CD4-positive, alpha-beta T cell treated with Interferon gamma for 1 hour (primary cell): ENCODE measurements around the gene ECSCR.

ENCODE experiments used
- DNase-seq: peaks from one replicate; pipeline ENCODE4 v3.0.0-alpha.2; 2020

Gene ECSCR

DNA sequence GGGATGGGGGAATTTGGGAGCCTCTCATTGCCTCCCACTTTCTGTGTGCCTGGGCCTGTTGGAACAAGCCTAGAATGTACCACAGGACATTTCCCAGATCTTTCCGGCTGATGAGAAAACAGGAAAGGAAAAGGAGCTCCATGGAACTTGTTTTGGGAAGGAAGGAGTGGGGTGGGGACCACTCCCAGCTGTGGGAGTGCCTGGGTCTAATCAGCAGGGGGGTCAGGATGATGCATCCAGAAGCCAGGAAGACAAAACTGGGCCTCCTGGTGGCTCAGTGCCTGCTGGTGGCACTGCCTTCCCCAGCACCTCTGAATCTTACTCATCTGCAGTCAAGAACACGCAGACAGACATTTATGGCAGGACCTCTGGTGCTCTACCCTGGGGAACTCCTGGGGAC is 11.0 kb upstream of the ECSCR start:
- no peak for DNase-seq

DNA sequence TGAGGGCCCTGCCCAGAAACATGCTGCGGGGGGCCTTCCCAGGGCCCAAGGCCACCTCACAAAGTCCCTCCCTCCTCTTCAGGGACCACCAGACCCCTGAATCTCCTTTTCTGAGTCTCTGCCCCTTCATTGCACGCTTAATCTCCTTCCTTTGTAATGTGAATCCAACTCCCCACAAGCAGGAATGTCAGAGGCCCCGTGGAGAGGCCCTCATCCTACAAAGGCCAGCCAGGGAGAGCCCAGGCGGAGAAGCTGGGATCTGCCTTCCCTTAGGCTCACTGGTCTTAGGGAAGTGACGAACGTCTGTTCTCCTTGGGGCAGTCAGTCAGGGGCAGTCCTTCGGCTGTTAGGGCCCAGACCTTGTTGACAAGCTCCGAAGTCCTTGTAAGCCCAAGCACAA is 10.6 kb upstream of the ECSCR start:
- DNase-seq = no peak

DNA sequence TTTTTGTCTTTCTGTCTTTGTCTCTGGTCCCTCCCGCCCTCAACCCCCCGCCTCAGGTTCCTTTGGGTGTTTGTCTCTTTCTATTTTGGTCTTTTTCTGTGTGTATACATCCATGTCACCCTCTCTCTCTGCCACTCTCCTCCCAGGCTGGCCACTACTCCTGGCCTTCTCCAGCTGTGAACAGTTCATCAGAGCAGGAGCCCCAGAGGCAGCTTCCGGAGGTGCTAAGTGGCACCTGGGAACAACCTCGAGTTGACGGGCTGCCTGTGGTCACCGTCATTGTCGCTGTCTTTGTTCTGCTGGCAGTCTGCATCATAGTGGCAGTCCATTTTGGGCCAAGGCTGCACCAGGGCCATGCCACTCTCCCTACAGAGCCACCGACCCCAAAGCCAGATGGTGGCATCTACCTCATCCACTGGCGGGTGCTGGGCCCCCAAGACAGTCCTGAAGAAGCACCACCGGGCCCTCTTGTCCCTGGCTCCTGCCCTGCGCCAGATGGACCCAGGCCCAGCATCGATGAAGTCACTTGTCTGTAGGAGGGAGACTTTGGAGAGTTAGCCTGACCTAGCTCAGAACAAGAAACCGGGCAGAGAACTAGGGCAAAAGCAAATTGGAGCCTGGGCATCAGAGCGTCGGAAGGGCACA is 10.0 kb upstream of the ECSCR start:
- DNase-seq = no peak

DNA sequence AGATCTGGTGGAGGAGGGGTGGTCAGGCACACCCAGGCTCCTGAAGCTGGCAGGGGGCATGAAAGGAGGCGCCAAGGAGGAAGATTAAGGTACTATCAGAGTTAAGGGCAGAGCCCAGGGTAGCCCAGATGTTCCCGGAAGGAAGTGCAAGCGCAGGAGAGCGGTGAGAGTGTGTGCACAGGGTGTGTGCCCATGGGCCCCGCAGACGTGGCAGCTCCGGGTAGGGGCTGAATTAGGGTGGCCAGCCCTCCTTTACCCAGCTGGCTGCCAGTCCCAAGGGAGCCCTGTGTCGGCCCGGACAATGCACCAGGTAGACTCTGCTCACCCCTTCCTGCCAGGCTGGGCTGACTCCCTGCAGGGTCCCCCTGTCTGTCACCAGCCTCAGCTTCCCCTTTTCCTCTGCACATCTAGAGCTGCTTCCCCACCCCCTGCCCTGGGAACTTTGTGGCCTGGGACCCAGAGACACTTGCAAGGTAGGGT is 8.3 kb upstream of the ECSCR start, which contains the start of gene SMIM33:
TSS of gene SMIM33 (plus strand) at position 184 of the 480 bp plus-strand sequence. CDS start at position 302, 118 bp downstream.
- peak; percentile 23 for DNase-seq

DNA sequence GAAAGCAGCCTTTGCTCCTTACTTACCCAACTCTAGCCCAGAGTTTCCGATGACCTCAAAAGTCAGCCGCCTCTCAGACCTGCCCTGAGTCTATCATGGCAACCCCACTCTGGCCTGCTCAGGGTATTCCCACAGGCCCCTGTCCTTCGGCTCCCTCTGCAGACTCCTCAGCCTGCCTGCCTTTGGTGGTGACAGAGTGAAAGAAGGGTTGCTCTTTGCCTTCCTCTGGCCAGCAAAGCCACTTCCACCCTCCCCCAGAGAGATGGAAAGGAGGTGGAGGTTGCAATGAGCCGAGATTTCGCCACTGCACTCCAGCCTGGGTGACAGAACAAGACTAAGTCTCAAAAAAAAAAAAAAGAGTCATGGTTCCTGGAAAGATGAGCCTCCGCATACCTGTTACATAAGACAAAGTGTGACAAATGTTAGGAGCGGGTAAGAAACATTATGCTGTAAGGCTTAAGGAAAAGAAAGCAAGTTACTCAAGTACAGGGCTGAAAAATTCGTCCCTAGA is 5.9 kb upstream of the ECSCR start:
- peak; percentile 47 for DNase-seq

DNA sequence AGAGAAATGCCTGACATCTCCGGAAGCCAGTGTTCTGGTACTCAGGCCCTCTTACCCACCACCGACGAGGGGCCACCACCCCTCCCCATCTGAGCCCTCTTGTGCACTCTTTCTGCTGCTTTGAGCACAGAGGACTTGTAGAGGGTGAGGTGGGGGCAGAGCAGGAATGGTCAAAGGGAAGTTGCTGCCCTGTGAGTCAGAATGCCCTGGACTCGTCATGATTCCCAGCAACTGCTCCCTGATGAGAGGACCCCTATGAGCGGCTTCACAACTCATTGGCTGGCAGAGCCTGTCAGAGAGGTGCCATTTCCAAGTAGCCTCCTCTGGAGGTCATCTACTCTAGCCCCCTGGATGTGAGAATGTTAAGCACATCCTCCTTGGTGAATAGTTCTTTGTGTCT is 845 bp downstream of the ECSCR start:
- DNase-seq = no peak

DNA sequence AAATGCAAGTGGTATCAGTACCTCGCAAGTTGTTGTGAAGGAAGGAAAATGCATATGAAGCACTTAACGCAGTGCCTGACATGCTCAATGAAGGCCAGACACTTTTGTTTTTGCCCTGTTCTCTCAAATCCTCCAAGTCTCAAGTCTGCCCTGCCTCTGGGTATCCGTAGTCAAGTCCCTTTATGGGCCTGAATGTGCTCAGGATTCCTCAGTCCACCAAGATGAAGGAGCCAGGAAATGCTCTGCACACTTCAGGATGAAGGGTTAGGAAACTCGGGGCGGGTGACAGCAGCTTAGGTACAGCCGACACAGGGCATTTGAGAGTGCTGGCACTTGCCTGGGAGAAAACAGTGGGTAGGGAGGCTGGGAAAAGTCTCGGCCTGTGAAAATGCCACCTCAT is 1.4 kb downstream of the ECSCR start:
- no peak for DNase-seq

DNA sequence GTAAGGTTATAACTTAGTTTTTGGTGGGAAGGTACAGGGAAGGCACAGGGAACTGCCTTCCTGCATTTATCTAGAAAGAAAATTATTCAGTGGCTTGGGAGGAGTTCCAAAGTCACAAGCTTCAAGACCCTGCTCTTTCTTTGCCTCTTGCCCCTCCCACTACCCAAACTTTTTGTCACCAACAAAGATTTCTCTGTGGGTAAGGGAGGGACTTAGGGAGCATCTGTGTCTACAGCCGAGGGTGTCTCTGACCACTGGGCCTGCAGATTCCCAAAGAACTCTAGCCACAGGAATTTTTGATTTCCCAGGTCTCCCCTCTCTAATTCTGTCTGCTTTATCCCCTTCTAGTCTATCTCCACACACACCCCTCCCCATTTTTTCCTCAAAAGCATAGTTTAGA is 2.1 kb downstream of the ECSCR start:
- no peak for DNase-seq

DNA sequence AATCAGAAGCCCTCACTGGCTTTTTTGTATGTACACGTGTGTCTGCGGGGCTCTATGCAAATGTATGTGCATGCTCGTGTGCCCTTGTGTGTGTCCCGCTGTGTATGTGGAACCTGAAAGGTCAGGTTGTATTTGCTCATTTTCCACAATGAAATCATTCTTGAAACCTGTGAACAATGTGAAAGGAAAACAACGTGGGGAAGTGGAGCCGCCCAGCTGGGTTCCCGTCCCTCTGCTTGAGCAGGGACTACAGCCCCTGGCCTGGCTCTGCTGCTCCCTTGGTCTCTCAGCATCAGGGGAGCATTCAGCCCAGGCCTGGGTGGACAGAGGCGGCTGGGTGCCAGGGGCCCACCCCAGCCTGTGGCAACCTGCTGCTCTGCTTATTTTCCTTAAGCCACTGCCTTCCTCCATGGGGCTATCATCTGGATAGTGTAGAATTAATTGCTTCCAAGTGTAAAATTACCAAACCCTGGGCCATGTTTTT is 3.0 kb downstream of the ECSCR start:
- DNase-seq = no peak

DNA sequence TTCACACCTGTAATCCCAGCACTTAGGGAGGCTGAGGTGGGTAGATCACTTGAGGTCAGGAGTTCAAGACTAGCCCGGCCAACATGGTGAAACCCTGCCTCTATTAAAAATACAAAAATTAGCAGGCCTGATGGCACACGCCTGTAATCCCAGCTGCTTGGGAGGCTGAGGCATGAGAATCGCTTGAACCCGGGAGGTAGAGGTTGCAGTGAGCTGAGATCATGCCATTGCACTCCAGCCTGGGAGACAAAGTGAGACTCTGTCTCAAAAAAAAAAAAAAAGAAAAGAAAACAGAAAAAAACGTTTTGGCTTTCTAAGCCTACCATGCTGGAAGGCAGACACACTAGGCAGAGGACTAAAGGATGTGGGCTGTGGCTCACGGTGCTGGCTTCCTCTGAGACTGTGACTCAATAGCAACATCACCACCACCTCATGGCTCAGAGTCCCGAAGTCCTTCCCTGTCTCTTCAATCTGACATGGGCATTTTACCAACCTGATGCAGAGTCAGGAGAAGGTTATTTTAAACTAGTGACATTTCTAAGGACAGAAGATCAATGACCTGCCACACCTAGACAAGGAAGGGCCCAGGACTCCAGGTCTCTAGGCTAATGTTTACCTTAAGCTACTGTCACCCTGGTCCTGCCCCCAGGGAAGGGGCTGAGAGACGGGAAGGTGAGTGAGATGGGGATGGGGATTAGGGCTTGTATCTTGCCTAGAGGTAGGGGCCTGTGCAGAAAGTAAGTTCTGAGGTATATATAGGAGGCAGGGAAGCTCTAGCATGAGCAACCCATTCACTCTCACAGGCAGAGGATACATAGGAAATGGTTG is 3.7 kb downstream of the ECSCR start:
- DNase-seq = peak; percentile 78

DNA sequence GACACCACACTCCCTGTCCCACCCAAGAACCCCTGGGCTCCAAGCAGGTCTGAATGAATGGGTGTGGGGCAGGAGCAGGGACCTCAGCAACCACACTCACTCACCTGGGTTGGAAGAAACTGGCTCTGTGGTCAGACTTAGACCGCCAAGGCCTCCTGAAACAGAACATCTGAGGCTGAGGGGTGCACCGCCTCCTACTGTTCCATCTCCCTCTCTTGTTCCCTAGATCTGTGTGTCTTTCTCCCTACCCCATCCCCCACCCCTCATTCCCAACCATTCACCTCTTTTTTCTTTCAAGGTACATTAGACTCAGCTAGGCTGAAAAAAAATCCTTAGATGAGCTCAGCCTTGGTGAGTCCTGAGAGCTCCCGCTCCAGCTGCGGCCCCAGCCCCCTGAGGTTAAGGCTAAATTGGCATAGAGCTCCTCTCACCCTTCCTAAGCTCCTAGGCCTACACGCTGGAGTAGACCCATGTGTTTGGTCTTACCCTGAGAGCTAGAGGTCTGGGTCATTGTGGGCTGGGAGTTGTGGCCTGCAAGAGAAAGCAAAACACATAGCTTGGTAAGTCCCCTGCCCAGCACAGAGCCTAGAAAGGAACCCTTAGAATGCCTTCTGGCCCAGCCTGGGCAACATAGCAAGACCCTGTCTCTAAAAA is 4.8 kb downstream of the ECSCR start:
- DNase-seq = no peak

DNA sequence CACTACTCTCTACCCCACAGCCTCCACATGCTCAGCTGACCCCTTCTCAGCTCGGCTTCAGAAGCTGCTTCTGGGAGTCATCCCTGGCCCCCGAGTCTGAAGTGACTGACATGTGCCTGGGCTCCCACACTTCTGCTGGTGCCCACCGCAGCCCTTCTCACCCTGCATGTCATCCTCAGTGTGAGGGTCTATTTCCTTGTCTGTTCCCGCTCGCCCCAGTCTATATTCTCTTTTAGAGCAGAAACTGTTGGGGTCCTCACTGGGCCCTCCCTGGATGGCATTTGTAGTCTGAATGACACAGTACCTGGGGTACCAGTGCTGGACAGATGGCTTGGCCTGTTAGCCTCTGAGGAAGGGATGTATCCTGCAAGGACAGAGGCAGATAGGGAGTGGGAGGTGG is 5.3 kb downstream of the ECSCR start:
- DNase-seq = no peak

DNA sequence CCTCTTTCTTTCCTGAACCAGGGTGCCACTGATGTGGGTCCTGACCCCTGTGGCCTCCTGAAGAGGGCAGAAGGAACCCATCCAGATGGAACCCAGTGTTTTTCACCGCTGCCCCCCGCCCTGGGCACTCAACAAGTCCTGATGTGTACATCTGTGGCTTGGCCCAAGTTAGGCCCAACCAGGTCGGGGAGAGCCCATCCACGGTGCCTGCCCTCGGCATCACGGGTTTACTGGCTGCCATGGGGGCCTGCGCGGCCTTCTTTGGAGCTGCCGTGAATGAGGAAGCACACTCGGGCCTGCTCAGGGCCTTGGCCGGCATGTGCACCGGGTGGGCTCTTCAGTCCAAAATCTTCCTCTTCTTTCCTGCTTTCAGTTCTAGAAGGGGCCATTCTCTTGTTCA is 5.8 kb downstream of the ECSCR start:
- DNase-seq = no peak

DNA sequence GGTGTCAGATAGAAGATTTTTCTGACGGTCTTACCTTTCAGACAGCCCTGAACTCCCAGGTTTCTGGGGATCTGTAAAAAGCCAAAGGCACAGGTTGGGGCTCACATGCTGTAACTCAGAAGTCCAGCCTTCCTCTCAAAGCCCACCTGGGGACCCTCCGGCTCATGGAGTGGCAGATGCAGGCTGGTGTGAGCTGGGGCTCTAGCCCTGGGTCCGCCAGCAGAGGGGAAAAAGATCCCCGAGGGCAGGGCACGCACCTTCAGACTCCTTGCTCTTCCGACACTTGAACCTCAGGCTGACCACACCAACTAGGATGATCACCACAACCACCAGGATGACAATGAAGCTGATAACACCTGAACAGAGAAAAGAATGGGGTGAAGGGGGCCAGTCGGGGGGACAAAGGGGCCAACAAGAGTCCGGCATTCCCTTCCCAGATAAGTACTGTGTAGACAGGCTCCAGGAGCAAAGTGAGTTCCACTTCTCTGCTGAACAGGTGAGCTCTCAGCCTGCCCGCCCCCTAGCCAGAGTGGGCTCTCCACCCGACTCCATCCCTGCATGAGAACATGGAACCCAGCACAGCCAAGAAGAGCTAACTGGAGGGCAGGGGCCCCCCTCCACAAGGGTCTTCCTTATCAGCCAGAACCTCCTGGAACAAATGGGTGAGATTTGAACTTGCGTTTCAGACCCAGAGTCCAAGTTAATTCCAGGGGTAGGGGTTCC is 7.8 kb downstream of the ECSCR start:
- DNase-seq = no peak

DNA sequence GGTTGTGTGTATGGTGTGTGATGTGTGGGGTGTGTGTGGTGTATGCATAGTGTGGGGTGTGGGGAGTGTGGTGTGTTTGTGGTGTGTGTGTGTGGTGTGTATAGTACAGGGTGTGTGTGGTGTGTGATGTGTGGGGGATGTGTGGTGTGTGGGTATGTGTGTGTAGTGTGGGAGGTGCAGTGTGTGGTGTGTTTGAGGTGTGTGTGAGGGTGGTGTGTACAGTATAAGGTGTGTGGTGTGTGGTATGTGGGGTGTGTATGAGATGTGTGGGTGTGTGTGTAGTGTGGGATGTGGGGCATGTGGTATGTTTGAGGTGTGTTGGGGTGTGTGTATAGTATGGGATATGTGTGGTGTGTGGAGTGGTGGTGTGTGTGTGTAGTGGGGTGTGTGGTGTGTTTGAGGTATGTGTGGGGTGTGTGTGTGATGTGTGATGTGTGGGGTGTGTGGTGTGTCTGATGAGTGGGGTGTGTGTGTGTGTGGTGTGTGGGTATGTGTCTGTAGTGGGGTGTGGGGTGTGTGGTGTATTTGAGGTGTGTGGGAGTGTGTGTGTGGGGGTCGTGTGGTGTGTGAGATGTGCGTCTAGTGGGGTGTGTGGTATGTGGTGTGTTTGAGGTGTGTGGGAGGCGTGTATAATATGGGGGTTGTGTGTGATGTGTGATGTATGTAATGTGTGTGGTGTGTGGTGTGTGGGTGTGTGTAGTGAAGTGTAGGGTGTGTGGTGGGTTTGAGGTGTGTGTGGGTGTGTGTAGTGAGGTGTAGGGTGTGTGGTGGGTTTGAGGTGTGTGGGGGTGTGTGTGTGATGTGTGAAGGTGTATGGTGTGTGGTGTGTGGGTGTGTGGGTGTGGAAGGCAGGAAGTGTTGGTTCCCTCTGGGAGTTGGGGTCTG is 8.6 kb downstream of the ECSCR start:
- peak; percentile 60 for DNase-seq

DNA sequence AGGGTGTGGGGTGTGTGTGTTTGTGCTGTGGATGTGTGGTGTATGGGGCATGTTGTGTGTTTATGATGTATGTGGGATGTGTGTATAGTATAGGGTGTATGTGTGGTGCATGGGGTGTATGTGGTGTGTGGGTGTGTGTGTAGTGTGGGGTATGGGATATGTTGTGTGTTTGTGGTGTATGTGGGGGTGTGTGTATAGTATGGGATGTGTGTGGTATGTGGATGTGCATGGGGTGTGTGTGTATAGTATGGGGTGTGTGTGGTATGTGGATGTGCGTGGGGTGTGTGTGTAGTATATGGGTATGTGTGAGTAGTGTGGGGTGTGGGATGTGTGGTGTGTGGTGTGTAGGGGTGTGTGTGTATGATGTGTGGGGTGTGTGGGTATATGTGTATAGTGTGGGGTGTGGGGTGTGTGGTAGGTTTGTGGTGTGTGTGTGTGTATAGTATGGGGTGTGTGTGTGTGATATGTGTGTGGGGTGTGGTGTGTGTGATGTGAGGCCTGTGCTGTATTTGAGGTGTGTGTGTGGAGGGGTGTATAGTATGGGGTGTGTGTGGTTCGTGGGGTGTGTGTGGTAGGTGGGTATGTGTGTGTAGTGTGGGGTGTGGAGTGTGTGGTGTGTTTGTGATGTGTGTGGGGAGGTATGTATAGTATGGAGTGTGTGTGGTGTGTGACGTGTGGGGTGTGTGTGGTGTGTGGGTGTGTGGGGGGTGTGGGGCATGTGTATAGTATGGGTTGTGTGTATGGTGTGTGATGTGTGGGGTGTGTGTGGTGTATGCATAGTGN is 10.5 kb downstream of the ECSCR start:
- DNase-seq = no peak

DNA sequence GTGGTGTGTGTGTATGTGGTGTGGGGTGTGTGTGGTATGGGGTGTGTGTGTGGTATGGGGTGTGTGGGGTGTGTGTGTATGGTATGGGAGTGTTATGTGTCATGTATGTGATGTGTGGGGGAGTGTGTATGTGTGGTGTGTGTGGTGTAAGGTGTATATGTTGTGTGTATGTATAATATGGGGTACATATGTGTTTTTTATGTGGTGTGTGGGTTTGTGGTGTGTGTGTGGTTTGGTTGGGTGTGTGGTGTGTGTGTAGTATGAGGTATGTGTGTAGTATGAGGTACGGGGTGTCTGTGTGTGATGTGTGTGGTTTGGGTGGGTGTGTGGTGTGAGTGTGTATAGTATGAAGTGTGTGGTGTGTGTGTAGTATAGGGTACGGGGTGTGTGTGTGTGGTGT is 11.4 kb downstream of the ECSCR start:
- DNase-seq = no peak

DNA sequence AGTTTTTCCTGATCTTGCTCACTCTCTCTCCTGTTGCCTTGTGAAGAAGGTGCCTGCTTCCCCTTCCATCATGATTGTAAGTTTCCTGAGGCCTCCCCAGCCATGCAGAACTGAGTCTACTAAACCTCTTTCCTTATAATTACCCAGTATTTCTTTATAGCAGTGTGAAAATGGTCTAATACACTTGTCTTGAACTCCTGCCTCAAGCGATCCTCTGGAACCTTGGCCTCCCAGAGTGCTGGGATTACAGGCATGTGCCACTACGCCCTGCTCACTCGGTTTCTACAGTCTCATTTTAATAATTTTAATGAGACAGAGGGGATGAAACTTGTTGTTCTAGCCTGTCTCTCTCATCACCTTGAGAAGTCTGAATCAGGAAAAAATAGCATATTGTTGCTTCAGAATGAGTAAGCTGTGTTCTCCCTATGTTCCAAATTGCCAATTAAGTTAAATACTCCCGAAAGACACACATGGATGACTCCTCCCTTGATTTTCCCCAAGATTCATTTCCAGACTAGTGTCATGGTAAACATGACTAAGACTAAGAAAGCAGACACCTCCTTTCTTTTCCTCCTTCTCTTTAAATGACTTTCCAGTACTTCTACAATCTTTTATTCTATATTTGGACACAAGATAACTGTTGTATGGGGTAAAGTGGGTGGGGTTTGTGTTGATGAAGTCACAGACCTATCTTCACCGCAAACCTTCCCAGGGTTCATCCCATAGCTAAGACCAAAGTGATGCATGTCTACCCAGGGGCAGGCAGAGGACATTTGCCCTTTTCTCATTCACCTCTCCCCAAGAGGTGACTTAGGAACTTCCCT is 15.4 kb downstream of the ECSCR start:
- no peak for DNase-seq

DNA sequence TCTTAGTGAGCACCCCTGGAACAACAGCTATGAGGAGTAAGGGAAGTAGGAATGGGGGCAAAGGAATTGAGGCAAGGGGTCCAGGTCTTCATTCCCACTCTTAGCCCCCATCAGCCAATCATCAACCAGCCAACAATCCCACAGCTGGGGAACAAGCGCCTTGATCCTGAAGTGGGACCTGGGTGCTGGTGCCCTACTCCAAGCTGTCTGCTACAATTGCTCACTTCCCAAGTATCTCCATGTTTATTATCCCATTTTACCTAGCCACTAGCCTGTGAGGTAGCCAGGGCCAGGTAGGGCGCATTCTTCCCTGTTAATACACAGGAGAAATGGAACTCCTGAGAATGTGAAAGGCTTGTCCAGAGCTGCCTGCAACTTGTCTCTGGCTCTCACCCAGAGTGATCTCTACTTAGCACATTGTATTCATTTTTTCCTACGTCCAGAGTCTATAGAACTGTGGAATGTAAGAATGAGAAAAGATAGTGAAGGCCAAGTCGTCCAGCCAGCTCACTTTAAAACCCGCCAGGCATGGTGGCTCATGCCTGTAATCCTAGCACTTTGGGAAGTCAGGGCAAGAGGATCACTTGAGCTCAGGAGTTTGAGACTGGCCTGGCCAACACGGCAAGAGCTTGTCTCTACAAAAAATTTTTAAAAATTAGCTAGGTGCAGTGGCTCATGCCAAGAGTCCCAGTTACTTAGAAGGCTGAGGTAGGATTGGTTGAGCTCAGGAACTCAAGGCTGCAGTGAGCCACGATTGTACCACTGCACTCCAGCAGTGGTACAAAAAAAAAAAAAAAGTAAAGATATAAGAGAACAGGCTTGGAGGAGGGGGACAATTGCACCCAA is 17.0 kb downstream of the ECSCR start:
- DNase-seq = no peak
